Amygdala (tissue), 56 donors: ENCODE data around the gene PRSS27.
"Not testable (repeated sequence)": the region's sequence is repeated elsewhere in the genome, so short reads cannot be mapped to it uniquely, and the experiment has no call there.

ENCODE experiments used
- DNase-seq, 56 donors: peaks; one replicate each; lab custom pipeline; 2025; lab: John Stamatoyannopoulos, UW

PRSS27 gene

GRCh38 chr16:2699791-2700600 lies 20.0 kb downstream of the PRSS27 start:
- no peak for DNase-seq

- peak in 9 of 56 donors; percentile 9 to 47 (median 16) for DNase-seq
Observed at GRCh38 chr16:2698965-2699750, 20.9 kb downstream of the PRSS27 start.

GRCh38 chr16:2698103-2698870 lies 21.7 kb downstream of the PRSS27 start:
- DNase-seq = no peak

- no peak for DNase-seq
Observed at GRCh38 chr16:2697401-2697948, 22.5 kb downstream of the PRSS27 start.

GRCh38 chr16:2696601-2697250 lies 23.3 kb downstream of the PRSS27 start:
- not testable (repeated sequence) for DNase-seq

- peak in 49 of 56 donors; percentile 12 to 88 (median 64) for DNase-seq
Observed at GRCh38 chr16:2692948-2693651, 26.9 kb downstream of the PRSS27 start.

- DNase-seq = peak in 53 of 56 donors; percentile 14 to 88 (median 68)
Observed at GRCh38 chr16:2692251-2692947, 27.6 kb downstream of the PRSS27 start.

- DNase-seq = peak in 24 of 56 donors; percentile 24 to 70 (median 49)
Observed at GRCh38 chr16:2691491-2692248, 28.4 kb downstream of the PRSS27 start.

- no peak for DNase-seq
Observed at GRCh38 chr16:2690852-2691251, 29.2 kb downstream of the PRSS27 start.

GRCh38 chr16:2689968-2690801 lies 29.8 kb downstream of the PRSS27 start:
- DNase-seq = peak in 6 of 56 donors; percentile 5 to 28 (median 20)

- DNase-seq = not testable (repeated sequence)
Observed at GRCh38 chr16:2689422-2689821, 30.6 kb downstream of the PRSS27 start.

GRCh38 chr16:2687531-2688308 lies 32.3 kb downstream of the PRSS27 start:
- DNase-seq = no peak

- peak in 9 of 56 donors; percentile 9 to 53 (median 18) for DNase-seq
Observed at GRCh38 chr16:2686912-2687507, 33.0 kb downstream of the PRSS27 start.

GRCh38 chr16:2686075-2686474 lies 33.9 kb downstream of the PRSS27 start:
- DNase-seq = not testable (repeated sequence)

GRCh38 chr16:2683041-2683440 lies 37.0 kb downstream of the PRSS27 start:
- DNase-seq = not testable (repeated sequence)
